Kidney (tissue), 14 donors: ENCODE measurements around the gene NFYC. TPM values are rescaled to one million over a fixed set of nuclear protein-coding genes. Genes with fewer than 3 reads are reported as not detected.

Experiments used
- DNase-seq, 5 donors: peaks; one replicate each; pipeline ENCODE4 v3.0.0-alpha.2; 2013 to 2020
- FAIRE-seq: peaks from 2 replicates; lab custom pipeline; 2012; peaks lifted over from hg19 to GRCh38; lab: Jason Lieb, UNC
- H3K27ac ChIP-seq, 2 donors: one replicate each; pipeline ENCODE4 v1.7.0; 2013; ENCODE audit warnings: low read depth in 2 of 2, low read length in 2 of 2, inconsistent platforms in 1 of 2
- H3K27me3 ChIP-seq: one replicate; pipeline ENCODE4 v1.7.1; 2013; ENCODE audit warnings: low read length, inconsistent platforms; ENCODE audit not compliant: control insufficient read depth, insufficient read depth
- H3K36me3 ChIP-seq, 3 donors: one replicate each; pipeline versions ENCODE4 v1.7.0 to v1.7.1; 2013; ENCODE audit warnings: low read length in 3 of 3, control low read depth in 1 of 3, inconsistent platforms in 1 of 3; ENCODE audit not compliant: insufficient read depth in 3 of 3, control insufficient read depth in 2 of 3
- H3K4me1 ChIP-seq, 3 donors: one replicate each; pipeline versions ENCODE4 v1.7.0 to v1.7.1; 2013; ENCODE audit warnings: low read length in 3 of 3, inconsistent platforms in 1 of 3, low read depth in 1 of 3; ENCODE audit not compliant: control insufficient read depth in 2 of 3, insufficient read depth in 2 of 3
- H3K4me3 ChIP-seq, 3 donors: one replicate each; pipeline versions ENCODE4 v1.7.0 to v1.8.1; 2013; ENCODE audit warnings: low read length in 3 of 3, control low read depth in 1 of 3, inconsistent platforms in 1 of 3
- H3K9ac ChIP-seq, 3 donors: one replicate each; pipeline versions ENCODE4 v1.7.0 to v1.7.1; 2013; ENCODE audit warnings: low read length in 3 of 3, control low read depth in 1 of 3, inconsistent platforms in 1 of 3
- H3K9me3 ChIP-seq, 3 donors: one replicate each; pipeline versions ENCODE4 v1.7.0 to v1.7.1; 2013; ENCODE audit warnings: low read length in 3 of 3, control low read depth in 1 of 3, inconsistent platforms in 1 of 3; ENCODE audit not compliant: control insufficient read depth in 2 of 3, insufficient read depth in 1 of 3
- CTCF ChIP-seq: IDR thresholded peaks from 3 replicates; pipeline ENCODE4 v1.5.1; 2012; ENCODE audit warnings: mild to moderate bottlenecking, moderate library complexity, borderline replicate concordance; ENCODE audit not compliant: insufficient read depth; ENCODE audit errors: extremely low read depth
- intact Hi-C: fragments of 100-400 bp; cut with DNase I; formaldehyde crosslinking; loops from one replicate; pipeline ENCODE4 v1.11.1; 2022
- polyA plus RNA-seq: library from polyadenylated mRNA; stranded (reverse); fragments of 350-450 nt; fragmentation: Illumina TruSeq; extraction: RNeasy Lipid Tissue Mini Kit (QIAGEN cat#74804); gene quantifications from one replicate; pipeline ENCODE4 v1.2.3, GENCODE V29; 2014; ENCODE audit warnings: low read depth, low replicate concordance; ENCODE audit not compliant: insufficient read depth
- total RNA-seq: library from RNA; stranded (reverse); fragmentation: NEBNext Ultra II Directional; extraction: Animal tissue kit (Norgen Biotek cat#: 25700); gene quantifications from one replicate; pipeline ENCODE4 v1.2.1, GENCODE V29; 2021
- donor health status: control.
- donor health status: control.
- donor health status: control.
- donor health status: control.
- donor health status: control.
- donor health status: DM: yes; HTN: yes; CAD: no.
- donor health status: Normal renal cell carcinoma (clear cell type).

The NFYC gene
- total and polyA plus RNA-seq, 2 donors from 2014 or later = 52.1 to 69.3 TPM

- no peak for TF ChIP-seq CTCF
- Histone ChIP-seq H3K27ac (peak overlapping the region; percentile 99), H3K27me3 (no peaks in the 10 kb centered on the region), H3K36me3 (no peaks in the 10 kb centered on the region), H3K9me3 (no peaks in the 10 kb centered on the region), H3K4me1 (peaks cover 3 to 16% (median 8%) of the 10 kb centered on the region in 3 donors), H3K9ac (peak overlapping the region; percentile 58 to 89 (median 88)), H3K4me3 (peak overlapping the region; percentile 85 to 90 (median 88))
- intact Hi-C loops = no loop called here
- DNase-seq (peak in 1 of 5 donors; percentile 13), FAIRE-seq (no peak)
Observed at GRCh38 chr1:40690771-40691537, 550 bp upstream of the NFYC start.

GRCh38 chr1:40692429-40692895 lies 958 bp downstream of the NFYC start:
- Histone ChIP-seq H3K36me3 (no peaks in the 10 kb centered on the region), H3K9me3 (no peaks in the 10 kb centered on the region), H3K9ac (peak overlapping the region; percentile 77 to 89 (median 85)), H3K4me3 (peak overlapping the region; percentile 80 to 90 (median 85)), H3K27me3 (no peaks in the 10 kb centered on the region), H3K4me1 (peaks cover 5 to 26% (median 8%) of the 10 kb centered on the region in 3 donors), H3K27ac (peak overlapping the region; percentile 99)
- DNase-seq = peak in 1 of 5 donors; percentile 46
- intact Hi-C loops = no loop called here
- FAIRE-seq = no peak
- no peak for TF ChIP-seq CTCF

- FAIRE-seq (no peak), DNase-seq (no peak)
- H3K9me3 ChIP-seq = no peaks in the 10 kb centered on the region
- H3K27ac ChIP-seq = no peak overlapping the region
- intact Hi-C loops = no loop called here
- no peak for TF ChIP-seq CTCF
- peaks cover 5 to 28% (median 8%) of the 10 kb centered on the region in 3 donors for H3K4me1 ChIP-seq
- no peak overlapping the region for H3K4me3 ChIP-seq
- no peaks in the 10 kb centered on the region for H3K27me3 ChIP-seq
- H3K36me3 ChIP-seq = no peaks in the 10 kb centered on the region
- H3K9ac ChIP-seq = no peak overlapping the region
Observed at GRCh38 chr1:40693425-40693824, 1.9 kb downstream of the NFYC start.
